Kidney (tissue), 14 donors: ENCODE results near the gene GLG1. TPM values are rescaled to one million over a fixed set of nuclear protein-coding genes. Genes with fewer than 3 reads are reported as not detected.
A peak's percentile ranks its signal among the peaks of the same experiment; 100 is the strongest.

Experiments used
- DNase-seq, 5 donors: peaks; one replicate each; pipeline ENCODE4 v3.0.0-alpha.2; 2013 to 2020
- FAIRE-seq: peaks from 2 replicates; lab custom pipeline; 2012; peaks lifted over from hg19 to GRCh38; lab: Jason Lieb, UNC
- H3K27ac ChIP-seq, 2 donors: one replicate each; pipeline ENCODE4 v1.7.0; 2013; ENCODE audit warnings: low read depth in 2 of 2, low read length in 2 of 2, inconsistent platforms in 1 of 2
- H3K27me3 ChIP-seq: one replicate; pipeline ENCODE4 v1.7.1; 2013; ENCODE audit warnings: low read length, inconsistent platforms; ENCODE audit not compliant: control insufficient read depth, insufficient read depth
- H3K36me3 ChIP-seq, 3 donors: one replicate each; pipeline versions ENCODE4 v1.7.0 to v1.7.1; 2013; ENCODE audit warnings: low read length in 3 of 3, control low read depth in 1 of 3, inconsistent platforms in 1 of 3; ENCODE audit not compliant: insufficient read depth in 3 of 3, control insufficient read depth in 2 of 3
- H3K4me1 ChIP-seq, 3 donors: one replicate each; pipeline versions ENCODE4 v1.7.0 to v1.7.1; 2013; ENCODE audit warnings: low read length in 3 of 3, inconsistent platforms in 1 of 3, low read depth in 1 of 3; ENCODE audit not compliant: control insufficient read depth in 2 of 3, insufficient read depth in 2 of 3
- H3K4me3 ChIP-seq, 3 donors: one replicate each; pipeline versions ENCODE4 v1.7.0 to v1.8.1; 2013; ENCODE audit warnings: low read length in 3 of 3, control low read depth in 1 of 3, inconsistent platforms in 1 of 3
- H3K9ac ChIP-seq, 3 donors: one replicate each; pipeline versions ENCODE4 v1.7.0 to v1.7.1; 2013; ENCODE audit warnings: low read length in 3 of 3, control low read depth in 1 of 3, inconsistent platforms in 1 of 3
- H3K9me3 ChIP-seq, 3 donors: one replicate each; pipeline versions ENCODE4 v1.7.0 to v1.7.1; 2013; ENCODE audit warnings: low read length in 3 of 3, control low read depth in 1 of 3, inconsistent platforms in 1 of 3; ENCODE audit not compliant: control insufficient read depth in 2 of 3, insufficient read depth in 1 of 3
- CTCF ChIP-seq: IDR thresholded peaks from 3 replicates; pipeline ENCODE4 v1.5.1; 2012; ENCODE audit warnings: mild to moderate bottlenecking, moderate library complexity, borderline replicate concordance; ENCODE audit not compliant: insufficient read depth; ENCODE audit errors: extremely low read depth
- intact Hi-C: fragments of 100-400 bp; cut with DNase I; formaldehyde crosslinking; loops from one replicate; pipeline ENCODE4 v1.11.1; 2022
- polyA plus RNA-seq: library from polyadenylated mRNA; stranded (reverse); fragments of 350-450 nt; fragmentation: Illumina TruSeq; extraction: RNeasy Lipid Tissue Mini Kit (QIAGEN cat#74804); gene quantifications from one replicate; pipeline ENCODE4 v1.2.3, GENCODE V29; 2014; ENCODE audit warnings: low read depth, low replicate concordance; ENCODE audit not compliant: insufficient read depth
- total RNA-seq: library from RNA; stranded (reverse); fragmentation: NEBNext Ultra II Directional; extraction: Animal tissue kit (Norgen Biotek cat#: 25700); gene quantifications from one replicate; pipeline ENCODE4 v1.2.1, GENCODE V29; 2021
- donor health status: control.
- donor health status: control.
- donor health status: control.
- donor health status: control.
- donor health status: control.
- donor health status: DM: yes; HTN: yes; CAD: no.
- donor health status: Normal renal cell carcinoma (clear cell type).

GLG1 gene
- total and polyA plus RNA-seq, 2 donors from 2014 or later = 58.8 to 167 TPM

GRCh38 chr16:74450967-74451760 lies 155.8 kb downstream of the GLG1 start:
- DNase-seq = no peak
- FAIRE-seq = no peak
- peaks cover 6 to 43% (median 38%) of the 10 kb centered on the region in 3 donors for H3K36me3 ChIP-seq
- intact Hi-C loops = no loop called here
- no peak for TF ChIP-seq CTCF
- H3K9ac ChIP-seq = no peak overlapping the region
- H3K9me3 ChIP-seq = no peaks in the 10 kb centered on the region
- no peak overlapping the region for H3K4me3 ChIP-seq
- no peak overlapping the region for H3K27ac ChIP-seq
- H3K27me3 ChIP-seq = no peaks in the 10 kb centered on the region
- H3K4me1 ChIP-seq = peaks cover 0 to 11% (median 5%) of the 10 kb centered on the region in 3 donors

- DNase-seq = no peak
- TF ChIP-seq CTCF = no peak
- intact Hi-C loops = no loop called here
- FAIRE-seq = no peak
- Histone ChIP-seq H3K9ac (no peak overlapping the region), H3K36me3 (peaks cover 3 to 34% (median 29%) of the 10 kb centered on the region in 3 donors), H3K27ac (peak overlapping the region in 1 of 2 donors; percentile 88), H3K27me3 (no peaks in the 10 kb centered on the region), H3K4me3 (no peak overlapping the region), H3K4me1 (peaks cover 0 to 11% (median 5%) of the 10 kb centered on the region in 3 donors), H3K9me3 (no peaks in the 10 kb centered on the region)
Measured at GRCh38 chr16:74450236-74450635, 156.7 kb downstream of the GLG1 start.

GRCh38 chr16:74449470-74449869 lies 157.4 kb downstream of the GLG1 start:
- Histone ChIP-seq H3K9me3 (no peaks in the 10 kb centered on the region), H3K9ac (no peak overlapping the region), H3K27ac (peak overlapping the region; percentile 54 to 88), H3K4me3 (no peak overlapping the region), H3K36me3 (peaks cover 3 to 30% (median 25%) of the 10 kb centered on the region in 3 donors), H3K27me3 (no peaks in the 10 kb centered on the region), H3K4me1 (peaks cover 0 to 11% (median 5%) of the 10 kb centered on the region in 3 donors)
- FAIRE-seq (no peak), DNase-seq (no peak)
- no peak for TF ChIP-seq CTCF
- intact Hi-C loops = no loop called here
